Measurements from ENCODE around the gene PPARGC1A.

- no peak for TF ChIP-seq POLR2A (IDR thresholded peaks at IDR 0.05; ENCODE audit: low read depth, low read length)
- no peak for TF ChIP-seq POLR2AphosphoS5 (IDR thresholded peaks at IDR 0.05; ENCODE audit: low read depth, low read length)
Measured at GRCh38 chr4:23759066-23759465, 130.8 kb downstream of the PPARGC1A start.
